ENCODE measurements around the gene EBLN1.

EBLN1 gene

GRCh38 chr10:22159979-22160378, 57.8 kb downstream of the EBLN1 start:
- Mint-ChIP-seq H3K27me3 (ENCODE audit: low read depth, poor library complexity) (peaks cover 9% of the 10 kb centered on the region), H3K36me3 (ENCODE audit: low read depth) (no peaks in the 10 kb centered on the region), H3K9me3 (peaks cover 4% of the 10 kb centered on the region), H3K4me1 (no peaks in the 10 kb centered on the region), H3K27ac (no peak overlapping the region), H3K4me3 (no peak overlapping the region)
- no peak for DNase-seq
- TF ChIP-seq, protein P1, sequence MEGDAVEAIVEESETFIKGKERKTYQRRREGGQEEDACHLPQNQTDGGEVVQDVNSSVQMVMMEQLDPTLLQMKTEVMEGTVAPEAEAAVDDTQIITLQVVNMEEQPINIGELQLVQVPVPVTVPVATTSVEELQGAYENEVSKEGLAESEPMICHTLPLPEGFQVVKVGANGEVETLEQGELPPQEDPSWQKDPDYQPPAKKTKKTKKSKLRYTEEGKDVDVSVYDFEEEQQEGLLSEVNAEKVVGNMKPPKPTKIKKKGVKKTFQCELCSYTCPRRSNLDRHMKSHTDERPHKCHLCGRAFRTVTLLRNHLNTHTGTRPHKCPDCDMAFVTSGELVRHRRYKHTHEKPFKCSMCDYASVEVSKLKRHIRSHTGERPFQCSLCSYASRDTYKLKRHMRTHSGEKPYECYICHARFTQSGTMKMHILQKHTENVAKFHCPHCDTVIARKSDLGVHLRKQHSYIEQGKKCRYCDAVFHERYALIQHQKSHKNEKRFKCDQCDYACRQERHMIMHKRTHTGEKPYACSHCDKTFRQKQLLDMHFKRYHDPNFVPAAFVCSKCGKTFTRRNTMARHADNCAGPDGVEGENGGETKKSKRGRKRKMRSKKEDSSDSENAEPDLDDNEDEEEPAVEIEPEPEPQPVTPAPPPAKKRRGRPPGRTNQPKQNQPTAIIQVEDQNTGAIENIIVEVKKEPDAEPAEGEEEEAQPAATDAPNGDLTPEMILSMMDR (IDR thresholded peaks at IDR 0.05) = no peak

- DNase-seq = no peak
- Mint-ChIP-seq H3K4me3 (no peak overlapping the region), H3K9me3 (peaks cover 6% of the 10 kb centered on the region), H3K4me1 (no peaks in the 10 kb centered on the region), H3K36me3 (ENCODE audit: low read depth) (no peaks in the 10 kb centered on the region), H3K27me3 (ENCODE audit: low read depth, poor library complexity) (peaks cover under 1% of the 10 kb centered on the region), H3K27ac (no peak overlapping the region)
- TF ChIP-seq, protein P1 (IDR thresholded peaks at IDR 0.05) = no peak
Observed at GRCh38 chr10:22159180-22159579, 58.6 kb downstream of the EBLN1 start.
